NK-92 (cell line): ENCODE measurements around the gene TGFBI.

ENCODE experiments used
- DNase-seq: peaks from one replicate; lab custom pipeline; 2025; ENCODE audit not compliant: unreplicated experiment; lab: John Stamatoyannopoulos, UW

Gene TGFBI

DNA sequence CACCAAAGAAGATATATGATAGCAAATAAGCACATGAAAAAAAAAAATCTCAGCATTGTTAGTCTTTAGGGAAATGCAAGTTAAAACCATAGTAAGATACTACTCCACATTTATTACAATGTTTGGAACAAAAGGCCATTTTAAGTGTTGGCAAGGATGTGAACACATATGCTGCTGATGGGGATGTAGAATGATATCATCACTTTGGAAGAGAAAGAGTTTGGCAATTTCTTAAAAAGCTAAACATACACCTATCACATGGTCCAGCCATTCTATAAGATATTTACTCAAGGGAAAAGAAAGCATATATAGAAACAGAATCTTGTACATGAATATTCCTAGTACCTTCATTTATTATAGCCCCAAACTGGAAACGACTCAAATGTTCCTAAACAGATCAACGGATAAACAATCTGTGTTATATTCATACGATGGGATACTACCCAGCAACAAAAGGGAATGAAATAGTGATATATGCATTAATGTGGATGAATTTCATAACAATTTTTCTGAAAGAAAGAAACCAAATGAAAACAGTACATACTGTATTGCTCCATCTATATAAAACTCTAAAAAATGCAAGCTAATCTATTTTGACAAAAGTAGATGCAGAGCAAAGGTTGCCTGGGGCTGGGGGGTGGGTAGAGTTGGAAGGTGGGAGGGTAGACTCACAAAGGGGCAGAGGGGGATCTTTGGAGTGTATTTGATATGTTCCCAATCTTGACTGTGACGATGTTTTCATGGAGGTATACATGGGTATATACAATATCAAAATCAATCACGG, 58.2 kb downstream of the TGFBI start:
- no peak for DNase-seq

DNA sequence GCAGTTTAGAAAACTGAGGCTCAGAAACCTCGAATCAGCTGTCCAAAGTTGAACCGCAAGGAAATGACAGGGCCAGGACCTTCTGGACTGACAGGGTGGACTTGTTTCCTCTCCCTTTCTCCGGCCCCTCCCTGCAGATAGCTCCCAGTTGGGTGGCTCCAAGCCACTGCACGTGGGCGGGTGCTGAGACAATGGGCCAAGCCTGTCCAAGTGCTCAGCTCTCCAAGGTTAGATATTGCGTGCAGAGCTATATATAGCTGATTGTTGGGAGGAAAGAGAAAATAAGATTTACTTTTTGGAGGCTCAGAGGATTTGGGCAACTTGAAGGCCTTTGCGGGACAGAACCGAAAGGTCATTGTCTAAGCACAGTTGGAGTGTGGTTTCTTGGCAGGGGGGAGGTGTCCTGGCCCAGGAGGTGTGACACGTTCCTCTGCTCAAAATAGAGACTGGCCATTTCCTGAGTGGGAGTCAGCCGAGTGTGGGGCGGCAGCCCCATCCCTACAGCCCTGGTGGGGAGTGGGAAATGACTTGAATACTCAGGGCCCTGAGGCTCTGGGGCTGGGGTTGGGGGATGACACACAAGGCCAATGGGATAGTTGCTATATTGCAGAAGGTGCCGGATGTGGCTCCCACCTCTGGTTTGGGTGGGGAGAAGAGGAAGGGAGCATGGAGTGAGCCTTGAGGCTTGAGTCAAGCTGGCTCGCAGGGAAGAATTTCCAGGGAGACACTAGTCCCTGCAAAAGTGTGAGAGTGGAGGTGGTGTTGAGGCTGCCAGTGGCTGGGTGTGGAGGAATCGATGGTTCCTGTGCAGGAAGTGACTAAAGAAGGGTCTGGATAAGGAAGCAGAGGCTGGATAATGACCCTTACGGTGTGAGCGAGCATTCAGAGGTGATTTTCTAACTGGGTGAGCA, 59.4 kb downstream of the TGFBI start:
- no peak for DNase-seq

DNA sequence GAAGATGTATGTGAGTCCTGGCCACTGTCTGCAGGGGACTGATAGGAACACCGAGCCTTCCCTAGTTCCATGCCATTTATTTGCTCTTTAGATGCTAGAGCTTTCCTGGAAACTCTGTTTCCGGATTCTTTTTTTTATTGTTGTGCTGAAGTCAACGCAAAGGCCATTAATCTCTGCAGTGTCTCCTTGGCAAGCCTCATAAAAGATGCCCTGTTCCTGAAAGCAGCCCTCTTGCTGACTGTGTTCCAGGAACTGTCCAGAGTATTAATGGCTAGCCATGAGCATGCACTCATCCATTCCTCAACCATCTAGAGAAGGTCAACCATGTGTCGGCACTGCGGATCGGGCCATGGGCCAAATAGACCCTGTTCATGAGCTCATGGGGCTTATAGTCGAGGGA, 61.0 kb downstream of the TGFBI start:
- DNase-seq, result no peak

DNA sequence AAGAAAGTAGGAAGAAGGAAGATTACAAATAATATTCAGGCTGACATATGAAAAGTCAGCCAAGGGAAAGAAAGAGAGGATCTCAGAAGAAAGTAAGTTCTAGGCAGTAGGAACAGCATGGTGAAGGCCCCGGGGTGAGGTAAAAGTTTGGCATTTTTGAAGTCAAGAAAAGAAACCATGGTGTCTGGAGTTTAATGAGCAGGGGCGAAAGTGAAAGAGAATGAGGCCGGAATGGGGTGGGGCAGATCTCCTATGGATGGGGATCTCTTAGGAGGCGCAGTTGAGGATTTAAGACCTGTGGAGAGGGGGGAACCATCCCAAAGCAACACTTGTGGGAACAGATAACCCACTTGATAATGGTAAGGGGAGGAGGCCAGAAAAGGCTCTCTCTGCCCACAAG, 61.5 kb downstream of the TGFBI start:
- no peak for DNase-seq

DNA sequence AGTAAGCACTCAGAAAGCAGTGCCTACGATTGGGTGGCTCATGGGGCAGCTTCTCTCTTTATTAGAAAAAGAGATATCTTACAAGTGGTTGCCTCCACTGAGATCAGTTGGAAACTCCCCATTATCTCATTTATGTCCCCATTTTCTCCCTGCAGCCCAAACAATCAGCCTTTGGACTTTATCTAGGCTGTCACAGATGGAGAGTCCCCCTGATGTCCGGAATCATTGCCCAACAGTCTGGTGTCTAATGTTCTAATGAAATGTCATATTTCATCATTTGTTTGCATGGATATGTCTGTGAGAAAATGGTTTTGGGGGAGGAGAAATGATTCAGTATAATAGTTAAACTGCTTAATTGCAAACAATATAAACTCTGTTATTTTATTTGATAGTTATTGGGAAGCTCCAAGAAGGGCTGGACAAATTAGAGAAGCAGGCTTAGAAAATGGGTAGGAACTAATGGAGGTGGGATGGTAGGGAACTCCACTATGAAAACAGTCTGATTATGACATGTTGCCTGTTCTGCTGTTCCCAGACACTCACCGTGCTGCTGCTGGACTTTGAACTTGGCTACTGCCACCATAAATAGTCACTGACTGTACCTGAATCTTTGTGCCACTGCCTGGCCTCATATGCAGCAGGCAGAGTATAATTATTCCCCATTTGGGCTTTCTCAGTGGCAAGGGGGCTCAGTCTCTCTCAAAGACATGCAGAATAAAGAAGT, 65.6 kb downstream of the TGFBI start:
- DNase-seq, result no peak

DNA sequence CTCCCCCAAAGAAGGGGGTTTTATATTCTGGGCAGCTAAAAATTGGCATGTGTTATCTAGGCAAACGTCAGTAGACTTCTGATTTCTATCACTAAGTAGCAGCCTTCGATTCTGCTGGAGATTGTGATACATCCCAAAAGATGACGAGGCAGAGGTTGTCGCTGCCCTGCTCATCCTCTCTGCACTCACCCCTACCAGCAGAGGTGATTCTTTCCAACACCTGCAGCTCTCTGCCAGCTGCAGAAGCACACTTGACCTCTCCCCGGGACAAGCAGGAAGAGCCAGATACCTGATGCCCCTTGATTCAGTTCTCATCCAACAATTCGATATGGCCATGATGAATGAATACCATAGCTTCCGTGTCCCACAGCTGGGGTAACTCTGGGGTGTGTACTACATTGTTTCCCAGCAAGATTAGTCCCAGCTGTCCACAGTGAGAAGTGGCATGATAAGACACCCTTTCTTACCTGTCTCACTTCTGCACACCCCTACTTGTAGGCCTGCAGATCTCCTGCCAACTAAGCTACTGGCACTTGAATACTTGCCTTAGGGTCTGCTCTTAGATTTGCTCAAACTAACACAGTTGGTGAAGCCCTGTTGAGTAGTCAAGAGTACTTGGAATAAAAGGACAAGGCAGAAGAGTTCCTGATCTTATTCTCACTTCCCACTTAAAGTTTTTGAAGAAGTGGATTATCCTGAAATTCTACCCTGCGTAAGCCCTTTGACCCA, 66.3 kb downstream of the TGFBI start:
- no peak for DNase-seq

DNA sequence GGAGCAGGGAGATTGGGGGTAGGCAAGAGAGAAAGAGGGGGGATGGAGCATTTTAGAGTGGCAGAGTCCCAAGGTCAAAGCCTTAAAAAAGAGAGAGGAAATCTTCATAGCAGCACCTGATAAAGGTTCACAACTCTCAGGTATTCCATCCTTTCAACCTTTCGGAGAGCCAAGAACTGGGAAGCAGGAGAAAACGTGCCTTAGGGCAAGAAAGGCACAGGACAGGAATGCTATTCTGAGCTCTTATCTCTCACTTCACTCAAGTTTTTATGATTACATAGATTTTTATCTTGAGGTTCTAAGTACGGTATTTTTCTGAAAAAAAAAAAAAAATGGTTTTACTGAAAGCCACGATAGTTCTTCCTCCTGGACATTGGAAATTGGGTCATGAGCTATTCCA, 69.4 kb downstream of the TGFBI start:
- no peak for DNase-seq

DNA sequence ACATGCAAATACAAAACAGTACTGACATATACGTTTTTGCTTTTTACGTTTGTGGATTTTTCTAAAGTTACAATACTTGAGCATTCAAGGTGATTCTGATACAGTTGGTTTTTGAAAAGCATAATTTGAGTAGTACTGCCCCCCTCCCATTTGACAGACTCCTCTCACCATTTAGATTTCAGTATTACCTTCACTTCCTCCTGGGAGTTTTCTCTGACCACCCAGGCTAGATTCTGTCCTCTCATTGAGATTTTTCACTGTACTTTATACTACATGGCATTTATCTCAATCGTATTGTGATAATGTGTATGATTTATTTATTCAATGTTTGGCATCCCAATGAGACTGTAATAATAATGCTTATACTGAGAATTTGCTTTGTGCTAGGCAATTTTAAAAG, 71.1 kb downstream of the TGFBI start:
- DNase-seq, result no peak

DNA sequence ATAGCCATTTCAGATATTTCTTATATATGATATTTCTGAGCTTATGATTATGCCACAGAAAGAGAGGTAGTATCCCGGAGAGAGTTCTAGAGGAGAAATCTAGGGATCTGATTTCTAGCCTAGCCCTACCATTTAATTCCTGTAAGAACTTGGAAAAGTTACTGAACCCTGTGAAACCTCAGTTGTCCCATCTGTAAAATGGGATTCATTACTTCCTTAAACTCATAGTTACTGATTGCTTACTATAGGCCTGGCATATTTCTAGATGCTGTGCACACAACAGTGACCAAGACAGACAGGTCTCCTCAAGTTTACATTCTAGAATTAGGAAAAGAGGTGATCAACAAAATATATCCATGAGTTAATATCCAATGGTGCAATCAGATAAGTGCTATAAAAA, 73.1 kb downstream of the TGFBI start:
- DNase-seq, result no peak

DNA sequence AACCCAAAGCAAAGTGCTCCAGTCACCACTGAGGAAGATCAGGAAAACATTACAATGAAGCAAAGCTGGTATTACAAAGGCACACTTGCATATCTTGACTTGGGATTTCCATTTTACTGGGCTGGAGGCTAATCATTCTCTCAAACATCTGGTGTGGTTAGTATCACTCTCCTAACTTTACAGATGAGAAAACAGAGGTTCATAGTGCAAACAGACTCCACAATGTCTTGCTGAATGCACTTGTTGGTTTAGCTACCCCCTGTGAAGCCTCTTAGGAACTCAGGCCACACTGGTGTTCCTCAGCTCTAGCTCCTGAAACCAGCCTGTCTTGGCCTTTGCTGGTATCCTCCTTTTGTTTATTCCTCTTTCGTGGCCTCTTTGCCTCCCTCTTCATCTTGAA, 74.3 kb downstream of the TGFBI start:
- no peak for DNase-seq

DNA sequence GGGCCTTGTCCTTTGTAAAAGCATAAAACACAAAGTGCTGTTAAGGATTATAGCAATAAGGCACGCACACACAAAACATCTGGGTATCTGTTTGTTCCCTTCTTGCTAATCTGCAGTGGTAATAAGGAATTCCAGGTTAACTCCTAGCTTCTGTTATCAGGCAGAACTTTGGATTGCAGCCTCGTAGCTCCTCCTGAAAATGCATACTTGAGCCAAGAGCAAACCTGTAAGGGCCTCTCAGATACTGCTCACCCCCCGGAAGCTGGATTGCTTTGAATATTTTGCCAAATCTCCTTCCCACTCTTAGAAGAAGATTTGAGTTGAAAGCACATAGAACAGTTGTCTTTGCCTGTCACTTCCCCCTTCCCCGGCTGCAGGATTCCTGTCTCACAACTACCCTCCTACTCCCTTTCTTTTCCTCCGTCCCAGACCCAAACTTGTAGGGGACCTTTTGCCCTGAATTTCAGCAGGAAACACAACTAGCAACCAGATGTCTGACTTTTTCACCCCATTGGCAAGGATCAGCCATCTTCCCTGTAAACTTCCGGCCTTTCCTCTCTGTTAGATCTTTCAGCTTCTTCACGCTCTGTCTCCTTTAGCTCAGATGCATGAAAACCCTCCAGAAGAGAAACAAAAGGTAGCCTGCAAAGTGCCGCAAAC, 75.6 kb downstream of the TGFBI start:
- no peak for DNase-seq

DNA sequence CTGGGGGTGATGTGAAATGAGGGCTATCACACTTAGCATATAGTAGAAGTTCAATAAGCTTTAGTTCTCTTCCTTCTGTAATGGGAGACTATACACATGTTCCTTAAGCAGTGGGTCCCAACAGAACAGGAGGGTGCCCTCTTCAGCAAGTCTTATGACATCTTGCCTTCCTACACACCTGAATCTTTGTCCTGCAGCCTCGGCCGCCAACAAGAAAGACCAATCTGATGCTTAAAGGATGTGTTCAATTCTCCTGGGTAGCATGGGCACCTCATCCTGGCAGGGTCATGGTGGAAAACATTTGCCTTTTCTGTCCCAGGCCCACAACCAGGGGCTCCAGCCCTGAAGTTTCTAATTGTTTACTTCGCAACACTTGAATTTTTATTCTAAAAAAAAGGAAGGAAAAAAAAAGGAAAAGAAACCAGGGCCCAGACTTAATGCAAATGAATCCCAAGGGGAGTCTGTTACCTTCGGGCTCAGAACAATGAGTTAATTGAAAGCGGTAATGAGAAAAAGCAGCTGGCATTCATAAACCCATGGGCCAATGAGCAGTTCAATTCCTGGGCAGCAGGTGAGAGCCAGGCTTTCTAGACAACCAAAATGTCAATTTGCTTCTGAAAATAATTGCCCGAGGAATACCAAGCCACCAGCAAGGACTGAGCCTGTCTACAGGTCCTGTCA, 77.7 kb downstream of the TGFBI start:
- no peak for DNase-seq

DNA sequence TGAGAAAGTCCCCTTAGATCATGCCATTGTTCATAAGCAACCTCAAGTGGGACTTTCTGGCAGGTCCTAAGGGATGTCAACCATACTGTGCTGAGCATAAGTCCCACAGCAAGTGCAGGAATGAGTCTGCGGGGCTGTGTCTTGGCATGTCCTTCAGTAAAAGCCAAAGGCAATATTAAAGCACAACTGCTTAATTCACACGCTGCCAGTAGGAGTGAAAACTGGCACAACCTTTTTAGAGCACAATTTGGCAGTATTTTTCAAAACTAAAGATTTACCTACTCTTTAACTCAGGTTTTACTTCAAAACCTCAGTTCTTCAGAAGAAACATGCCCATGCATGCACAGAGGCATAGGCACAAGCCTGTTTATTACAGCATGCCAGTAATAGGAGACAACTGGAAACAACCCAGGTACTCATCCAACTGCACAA, 79.4 kb downstream of the TGFBI start:
- no peak for DNase-seq

DNA sequence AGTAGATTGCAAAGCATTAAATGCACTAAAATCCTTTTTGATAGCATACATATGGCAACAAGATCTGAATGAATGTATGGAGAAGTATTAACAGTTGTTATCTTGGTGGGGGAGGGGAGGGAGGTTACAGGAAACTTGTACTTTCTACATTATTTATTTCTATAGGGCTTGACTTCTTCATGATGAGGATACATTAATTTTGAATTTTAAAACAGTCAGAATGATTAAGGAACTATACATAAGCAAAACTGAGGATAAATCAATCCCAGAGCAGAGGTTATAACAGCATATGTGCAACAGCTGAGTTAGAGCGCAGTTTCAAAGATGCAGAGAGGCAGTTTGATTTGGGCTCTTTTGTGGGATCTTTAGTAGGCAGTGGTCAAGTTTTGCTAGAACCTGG, 80.0 kb downstream of the TGFBI start:
- no peak for DNase-seq

DNA sequence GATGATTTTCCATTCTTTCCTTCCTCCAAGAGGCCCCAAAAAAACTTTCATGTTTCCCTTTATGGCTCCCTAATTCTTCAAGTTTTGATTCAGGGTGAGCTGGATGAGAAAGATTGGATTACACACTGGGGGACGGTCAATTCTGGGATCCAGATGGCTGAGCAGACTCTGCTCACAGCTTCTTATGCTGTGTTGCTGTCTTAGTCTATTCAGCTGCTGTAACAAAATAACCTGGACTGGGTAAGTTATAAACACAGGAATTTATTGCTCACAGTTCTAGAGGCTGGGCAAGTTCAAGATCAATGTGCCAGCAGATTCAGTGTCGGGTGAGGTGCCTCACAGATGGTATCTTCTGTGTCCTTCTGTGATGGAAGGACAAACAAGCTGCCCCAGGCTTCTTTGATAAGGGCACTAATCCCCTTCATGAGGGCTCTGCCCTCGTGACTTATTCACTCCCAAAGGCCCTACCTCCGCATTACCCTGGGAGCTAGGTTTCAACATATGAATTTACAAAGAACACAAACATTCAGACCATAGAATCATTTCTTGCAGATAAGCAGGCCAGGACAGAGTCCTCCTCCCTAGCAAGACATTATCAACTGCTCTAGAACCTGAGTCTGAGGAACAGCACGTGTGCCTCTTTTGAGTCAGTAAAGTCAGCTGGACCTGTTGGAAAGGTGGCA, 80.8 kb downstream of the TGFBI start:
- no peak for DNase-seq
